Activated naive CD8-positive, alpha-beta T cell treated with anti-CD3 and anti-CD28 coated beads, Interleukin-2, amount 50 U/mL, for 24 hours (primary cell): Measurements from ENCODE around the gene EAF2.
"Not testable (repeated sequence)": the region's sequence is repeated elsewhere in the genome, so short reads cannot be mapped to it uniquely, and the experiment has no call there.

Experiments
- ATAC-seq: fragments of 150-1000 bp; cut with Tn5 transposase; one replicate; pipeline ENCODE4 v1.10.0; 2021
- DNase-seq: peaks from one replicate; pipeline ENCODE4 v3.0.0; 2021
- H3K27ac Mint-ChIP-seq: one replicate; pipeline ENCODE4 v1.8.0; 2021; ENCODE audit warnings: mild to moderate bottlenecking, mixed read lengths
- H3K27me3 Mint-ChIP-seq: one replicate; pipeline ENCODE4 v1.8.0; 2021; ENCODE audit warnings: mixed read lengths
- H3K36me3 Mint-ChIP-seq: one replicate; pipeline ENCODE4 v1.8.0; 2021; ENCODE audit warnings: low read depth, mixed read lengths
- H3K4me1 Mint-ChIP-seq: one replicate; pipeline ENCODE4 v1.8.0; 2021; ENCODE audit warnings: mixed read lengths
- H3K4me3 Mint-ChIP-seq: one replicate; pipeline ENCODE4 v1.8.0; 2021; ENCODE audit warnings: mild to moderate bottlenecking, moderate library complexity, mixed read lengths
- H3K9me3 Mint-ChIP-seq: one replicate; pipeline ENCODE4 v1.8.0; 2021; ENCODE audit warnings: mixed read lengths

Gene EAF2

DNA sequence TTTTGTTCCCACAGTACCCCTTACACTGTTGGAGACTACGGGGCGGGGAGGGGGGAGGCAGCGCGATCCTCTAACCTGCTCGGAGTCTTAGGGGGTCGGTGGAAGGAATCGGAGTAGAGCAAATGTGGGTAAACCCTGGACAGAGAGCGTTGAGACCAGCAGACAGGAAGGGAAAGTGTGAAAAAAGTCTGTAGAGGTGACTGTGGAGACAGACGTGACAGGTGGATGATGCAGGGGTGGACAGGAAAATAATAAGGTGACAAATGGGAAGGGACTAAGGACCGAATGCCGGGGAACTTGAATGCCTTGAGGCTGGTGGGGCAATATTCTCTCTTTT is 424 bp downstream of the EAF2 start:
- H3K36me3 Mint-ChIP-seq = peaks cover 38% of the 10 kb centered on the region
- no peaks in the 10 kb centered on the region for H3K9me3 Mint-ChIP-seq
- ATAC-seq (peak; percentile 6), DNase-seq (no peak)
- peak overlapping the region; percentile 92 for H3K4me3 Mint-ChIP-seq
- H3K27ac Mint-ChIP-seq = peak overlapping the region; percentile 89
- H3K27me3 Mint-ChIP-seq = no peaks in the 10 kb centered on the region
- H3K4me1 Mint-ChIP-seq = peaks cover 48% of the 10 kb centered on the region

- DNase-seq (no peak), ATAC-seq (no peak)
- Mint-ChIP-seq H3K27me3 (no peaks in the 10 kb centered on the region), H3K4me3 (peak overlapping the region; percentile 92), H3K36me3 (peaks cover 32% of the 10 kb centered on the region), H3K9me3 (no peaks in the 10 kb centered on the region), H3K4me1 (peaks cover 43% of the 10 kb centered on the region), H3K27ac (peak overlapping the region; percentile 25)
These were observed 1.1 kb downstream of the EAF2 start for GRCh38 chr3:121836064-121836463.

DNA sequence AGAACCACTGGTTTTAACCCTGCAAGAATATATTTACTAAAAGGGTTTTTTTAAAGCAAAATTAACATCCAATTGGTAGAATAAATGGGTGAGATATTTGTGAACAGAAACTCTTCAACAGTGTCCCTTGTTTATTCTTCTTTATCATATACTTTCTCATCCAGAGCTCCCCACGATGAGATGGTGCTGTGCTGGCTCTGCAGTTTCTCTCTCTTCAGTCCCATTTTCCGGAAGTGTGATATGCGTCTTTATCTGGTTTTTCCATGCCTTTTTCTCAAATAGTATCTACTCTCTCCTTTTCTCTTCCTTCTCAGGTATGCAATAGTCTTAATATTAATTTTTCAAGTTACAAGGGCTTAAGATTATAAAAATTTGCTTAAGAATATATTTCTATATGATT is 1.5 kb downstream of the EAF2 start:
- H3K27me3 Mint-ChIP-seq = no peaks in the 10 kb centered on the region
- peak overlapping the region; percentile 92 for H3K4me3 Mint-ChIP-seq
- H3K27ac Mint-ChIP-seq = no peak overlapping the region
- peaks cover 39% of the 10 kb centered on the region for H3K4me1 Mint-ChIP-seq
- H3K9me3 Mint-ChIP-seq = no peaks in the 10 kb centered on the region
- ATAC-seq (no peak), DNase-seq (no peak)
- peaks cover 28% of the 10 kb centered on the region for H3K36me3 Mint-ChIP-seq

DNA sequence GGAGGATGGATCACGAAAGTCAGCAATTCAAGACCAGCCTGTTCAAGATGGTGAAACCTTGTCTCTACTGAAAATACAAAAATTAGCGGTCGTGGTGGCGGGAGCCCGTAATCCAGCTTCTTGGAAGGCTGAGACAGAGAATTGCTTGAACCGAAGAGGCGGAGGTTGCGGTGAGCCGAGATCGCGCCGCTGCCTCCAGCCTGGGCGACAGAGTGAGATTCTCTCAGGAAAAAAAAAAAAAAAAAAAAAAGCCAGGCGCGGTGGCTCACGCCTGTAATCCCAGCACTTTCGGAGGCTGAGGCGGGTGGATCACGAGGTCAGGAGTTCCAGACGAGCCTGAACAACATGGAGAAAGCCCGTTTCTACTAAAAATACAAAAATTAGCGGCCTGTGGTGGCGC is 5.0 kb downstream of the EAF2 start:
- Mint-ChIP-seq H3K9me3 (no peaks in the 10 kb centered on the region), H3K4me3 (no peak overlapping the region), H3K27me3 (no peaks in the 10 kb centered on the region), H3K4me1 (peaks cover 13% of the 10 kb centered on the region), H3K27ac (no peak overlapping the region), H3K36me3 (peaks cover 3% of the 10 kb centered on the region)
- ATAC-seq = no peak
- no peak for DNase-seq

DNA sequence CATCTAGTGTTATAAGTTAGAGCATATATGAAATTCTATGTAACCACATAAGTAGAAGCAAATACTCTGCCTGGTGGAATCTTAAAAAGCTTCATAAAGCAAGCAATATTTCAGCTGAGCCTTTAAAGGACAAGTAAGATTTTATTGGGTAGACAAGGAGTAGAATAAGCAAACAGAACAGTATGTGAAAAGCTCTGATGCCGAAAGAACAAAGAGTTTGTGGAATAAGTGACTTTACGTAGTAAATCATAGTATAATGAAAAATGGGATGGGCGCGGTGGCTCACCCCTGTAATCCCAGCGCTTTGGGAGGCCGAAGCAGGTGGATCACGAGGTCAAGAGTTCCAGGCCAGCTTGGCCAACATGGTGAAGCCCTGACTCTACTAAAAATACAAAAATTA is 9.9 kb downstream of the EAF2 start:
- Mint-ChIP-seq H3K9me3 (no peaks in the 10 kb centered on the region), H3K27me3 (no peaks in the 10 kb centered on the region), H3K27ac (no peak overlapping the region), H3K4me3 (no peak overlapping the region), H3K36me3 (peaks cover 4% of the 10 kb centered on the region), H3K4me1 (no peaks in the 10 kb centered on the region)
- DNase-seq = no peak
- no peak for ATAC-seq

GRCh38 chr3:121852256-121852655 is 17.2 kb downstream of the EAF2 start:
- Mint-ChIP-seq H3K9me3 (no peaks in the 10 kb centered on the region), H3K4me1 (no peaks in the 10 kb centered on the region), H3K27ac (no peak overlapping the region), H3K36me3 (peaks cover 10% of the 10 kb centered on the region), H3K27me3 (no peaks in the 10 kb centered on the region), H3K4me3 (no peak overlapping the region)
- DNase-seq = no peak
- ATAC-seq = no peak

DNA sequence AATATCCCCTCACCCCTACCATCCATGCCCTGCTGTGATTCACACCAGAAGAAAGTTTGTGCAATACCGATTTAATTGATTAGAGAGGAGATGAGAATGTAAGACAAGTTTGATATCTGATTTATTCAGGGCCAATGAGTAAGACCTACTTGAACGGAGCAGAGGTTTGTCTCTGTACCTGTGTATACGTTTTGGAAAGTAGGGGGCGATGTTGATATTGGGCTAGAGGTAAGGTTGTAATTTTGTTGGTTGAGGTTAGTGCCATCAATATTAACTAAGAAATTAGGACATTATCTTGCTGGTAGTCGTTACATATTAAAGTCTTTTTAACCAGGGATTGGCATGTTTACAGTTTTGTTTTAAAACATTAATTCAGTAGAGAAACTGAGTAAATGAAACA is 20.5 kb downstream of the EAF2 start:
- H3K27me3 Mint-ChIP-seq = no peaks in the 10 kb centered on the region
- H3K4me3 Mint-ChIP-seq = no peak overlapping the region
- no peak overlapping the region for H3K27ac Mint-ChIP-seq
- H3K9me3 Mint-ChIP-seq = no peaks in the 10 kb centered on the region
- no peaks in the 10 kb centered on the region for H3K4me1 Mint-ChIP-seq
- ATAC-seq (no peak), DNase-seq (no peak)
- peaks cover 22% of the 10 kb centered on the region for H3K36me3 Mint-ChIP-seq

DNA sequence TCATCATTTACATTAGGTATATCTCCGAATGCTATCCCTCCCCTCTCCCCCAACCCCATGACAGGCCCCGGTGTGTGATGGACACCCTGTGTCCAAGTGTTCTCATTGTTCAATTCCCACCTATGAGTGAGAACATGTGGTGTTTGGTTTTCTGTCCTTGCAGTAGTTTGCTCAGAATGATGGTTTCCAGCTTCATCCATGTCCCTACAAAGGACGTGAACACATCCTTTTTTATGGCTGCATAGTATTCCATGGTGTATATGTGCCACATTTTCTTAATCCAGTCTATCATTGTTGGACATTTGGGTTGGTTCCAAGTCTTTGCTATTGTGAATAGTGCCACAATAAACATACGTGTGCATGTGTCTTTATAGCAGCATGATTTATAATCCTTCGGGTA is 22.8 kb downstream of the EAF2 start:
- H3K4me3 Mint-ChIP-seq, H3K4me1 Mint-ChIP-seq, H3K27ac Mint-ChIP-seq, H3K9me3 Mint-ChIP-seq, ATAC-seq, DNase-seq, H3K27me3 Mint-ChIP-seq: not testable (repeated sequence)
- H3K36me3 Mint-ChIP-seq = peaks cover 32% of the 10 kb centered on the region

GRCh38 chr3:121863247-121863646 is 28.2 kb downstream of the EAF2 start:
- not testable (repeated sequence) for ATAC-seq, H3K4me1 Mint-ChIP-seq, H3K27me3 Mint-ChIP-seq, H3K27ac Mint-ChIP-seq, H3K4me3 Mint-ChIP-seq, H3K9me3 Mint-ChIP-seq, DNase-seq
- peaks cover 30% of the 10 kb centered on the region for H3K36me3 Mint-ChIP-seq

DNA sequence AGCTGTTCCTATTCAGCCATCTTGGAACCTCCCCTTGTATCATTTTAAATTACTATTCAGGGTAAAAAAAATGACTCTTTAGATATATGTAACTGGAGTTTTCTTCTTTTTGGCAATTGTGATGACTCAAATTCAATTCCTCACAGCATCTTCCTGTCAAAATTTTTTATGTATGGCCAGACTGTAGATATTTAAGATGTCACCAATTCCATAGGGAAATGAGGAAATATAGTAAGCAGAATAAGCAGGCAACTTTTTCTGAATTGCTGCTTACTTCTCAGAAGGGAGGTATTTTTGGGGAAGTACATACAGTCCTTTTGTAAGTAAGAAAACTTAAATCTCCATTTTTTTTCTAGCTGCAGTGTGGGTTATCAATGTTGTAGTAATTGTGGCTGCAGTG is 28.8 kb downstream of the EAF2 start:
- ATAC-seq (no peak), DNase-seq (no peak)
- no peaks in the 10 kb centered on the region for H3K4me1 Mint-ChIP-seq
- no peak overlapping the region for H3K27ac Mint-ChIP-seq
- no peak overlapping the region for H3K4me3 Mint-ChIP-seq
- H3K27me3 Mint-ChIP-seq = no peaks in the 10 kb centered on the region
- H3K9me3 Mint-ChIP-seq = no peaks in the 10 kb centered on the region
- H3K36me3 Mint-ChIP-seq = peaks cover 26% of the 10 kb centered on the region

DNA sequence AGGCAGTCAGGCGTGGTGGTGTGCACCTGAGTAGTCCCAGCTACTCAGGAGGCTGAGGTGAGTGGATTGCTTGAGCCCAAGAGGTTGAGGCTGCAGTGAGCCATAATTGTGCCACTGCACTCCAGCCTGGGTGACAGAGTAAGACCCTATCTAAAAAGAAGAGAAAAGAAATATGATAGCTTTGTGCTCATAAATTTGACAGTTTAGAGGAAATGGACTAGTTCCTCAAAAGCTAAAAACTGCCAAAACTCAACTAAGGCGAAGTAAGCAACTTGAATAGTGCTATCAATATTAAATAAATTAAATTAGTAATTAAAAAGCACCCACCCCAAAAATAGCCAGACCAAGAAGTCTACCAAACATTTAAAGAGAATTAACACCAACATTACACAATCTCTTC is 34.7 kb downstream of the EAF2 start:
- H3K4me3 Mint-ChIP-seq = no peak overlapping the region
- peaks cover 6% of the 10 kb centered on the region for H3K4me1 Mint-ChIP-seq
- no peak for ATAC-seq

GRCh38 chr3:121870717-121871116 is 35.7 kb downstream of the EAF2 start:
- Mint-ChIP-seq H3K4me1 (peaks cover 6% of the 10 kb centered on the region), H3K27ac (no peak overlapping the region), H3K9me3 (no peaks in the 10 kb centered on the region), H3K36me3 (peaks cover 16% of the 10 kb centered on the region), H3K27me3 (no peaks in the 10 kb centered on the region), H3K4me3 (no peak overlapping the region)
- DNase-seq = no peak
- peak; percentile 66 for ATAC-seq

More for the DNA sequence above, 34.7 kb downstream of the EAF2 start:
- Mint-ChIP-seq H3K9me3 (no peaks in the 10 kb centered on the region), H3K36me3 (peaks cover 17% of the 10 kb centered on the region), H3K27ac (no peak overlapping the region), H3K27me3 (no peaks in the 10 kb centered on the region)
- no peak for DNase-seq

GRCh38 chr3:121871430-121871829 is 36.4 kb downstream of the EAF2 start:
- Mint-ChIP-seq H3K4me1 (peaks cover 6% of the 10 kb centered on the region), H3K27ac (no peak overlapping the region), H3K36me3 (peaks cover 12% of the 10 kb centered on the region), H3K9me3 (no peaks in the 10 kb centered on the region), H3K4me3 (no peak overlapping the region), H3K27me3 (no peaks in the 10 kb centered on the region)
- DNase-seq = no peak
- ATAC-seq = no peak

DNA sequence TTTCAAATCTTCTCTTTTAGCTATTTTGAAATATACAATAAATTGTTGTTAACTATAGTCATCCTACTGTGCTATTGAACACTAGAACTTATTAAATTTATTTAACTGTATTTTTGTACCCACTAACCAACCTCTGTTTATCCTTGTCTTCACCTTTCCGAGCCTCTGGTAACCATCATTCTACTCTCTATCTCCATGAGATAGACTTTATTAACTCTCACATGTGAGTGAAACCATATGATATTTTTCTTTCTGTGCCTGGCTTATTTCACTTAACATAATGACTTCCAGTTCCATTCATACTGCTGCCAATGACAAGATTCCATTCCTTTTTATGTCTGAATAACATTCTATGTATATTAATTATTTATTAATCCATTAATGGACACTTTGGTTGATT is 43.4 kb downstream of the EAF2 start:
- peaks cover 10% of the 10 kb centered on the region for H3K36me3 Mint-ChIP-seq
- ATAC-seq = no peak

DNA sequence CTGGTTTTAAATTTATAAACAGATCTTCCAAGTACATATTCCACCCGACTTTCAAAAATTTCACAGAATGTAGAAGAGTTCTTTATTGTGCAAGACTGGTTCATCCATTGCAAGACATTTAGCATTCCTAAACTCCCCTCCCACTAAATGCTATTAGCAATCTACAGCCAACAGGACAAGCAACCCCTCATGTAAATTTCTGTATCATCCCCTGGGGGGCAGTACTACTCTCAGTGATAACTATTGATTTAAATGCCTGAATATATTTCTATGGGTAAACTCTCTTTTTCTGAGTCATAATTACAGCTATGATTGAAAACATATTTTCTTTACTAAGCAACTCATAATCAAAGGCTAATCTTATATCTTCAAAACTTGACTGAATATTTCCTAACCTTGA is 48.5 kb downstream of the EAF2 start:
- ATAC-seq (no peak), DNase-seq (no peak)
- Mint-ChIP-seq H3K4me1 (no peaks in the 10 kb centered on the region), H3K27me3 (no peaks in the 10 kb centered on the region), H3K9me3 (no peaks in the 10 kb centered on the region), H3K36me3 (peaks cover 7% of the 10 kb centered on the region), H3K4me3 (no peak overlapping the region), H3K27ac (no peak overlapping the region)

More for the DNA sequence above, 43.4 kb downstream of the EAF2 start:
- H3K9me3 Mint-ChIP-seq = no peaks in the 10 kb centered on the region
- H3K4me3 Mint-ChIP-seq = no peak overlapping the region
- H3K27me3 Mint-ChIP-seq = no peaks in the 10 kb centered on the region
- H3K4me1 Mint-ChIP-seq = no peaks in the 10 kb centered on the region
- no peak for DNase-seq
- no peak overlapping the region for H3K27ac Mint-ChIP-seq

DNA sequence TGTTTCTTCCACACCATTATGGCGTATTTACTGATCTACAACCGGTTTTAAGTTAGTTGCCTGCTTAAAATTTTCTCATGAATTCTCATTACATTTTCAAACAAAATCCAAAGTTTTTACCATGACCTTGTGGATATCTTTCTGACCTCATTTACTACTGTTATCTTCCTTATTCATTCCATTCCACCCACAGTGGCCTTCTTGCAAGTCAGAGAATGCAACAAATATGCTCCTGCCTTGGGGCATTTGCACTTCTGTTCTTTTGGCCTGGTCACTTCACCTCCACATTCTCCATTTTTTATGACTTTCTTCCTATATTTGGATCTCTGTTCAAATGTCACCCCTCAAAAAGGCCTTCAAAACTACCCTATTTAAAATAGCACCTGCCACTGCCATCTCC is 50.4 kb downstream of the EAF2 start:
- H3K4me1 Mint-ChIP-seq = no peaks in the 10 kb centered on the region
- ATAC-seq = no peak
- DNase-seq = no peak
- H3K27me3 Mint-ChIP-seq = no peaks in the 10 kb centered on the region
- H3K27ac Mint-ChIP-seq = no peak overlapping the region
- no peak overlapping the region for H3K4me3 Mint-ChIP-seq
- H3K9me3 Mint-ChIP-seq = no peaks in the 10 kb centered on the region
- peaks cover 6% of the 10 kb centered on the region for H3K36me3 Mint-ChIP-seq
